Measurements from ENCODE around the gene SURF2.
A peak's percentile ranks its signal among the peaks of the same experiment; 100 is the strongest.
"Not testable (repeated sequence)": the region's sequence is repeated elsewhere in the genome, so short reads cannot be mapped to it uniquely, and the experiment has no call there.

SURF2 gene

GRCh38 chr9:133356391-133357091, at the start of gene SURF2, which contains the start of gene SURF1:
Gene SURF2, plus strand, starts transcription at chr9:133356550. Its CDS starts 43 bp downstream, at chr9:133356593.
Gene SURF1, minus strand, starts transcription at chr9:133356487. Its CDS starts 34 bp downstream, at chr9:133356453.
- peak; percentile 87 to 95 for DNase-seq

GRCh38 chr9:133307301-133307700, 49.0 kb upstream of the SURF2 start:
- DNase-seq: no peak

- no peak for DNase-seq
Observed at GRCh38 chr9:133309608-133310007, 46.7 kb upstream of the SURF2 start.

- DNase-seq: no peak
Observed at GRCh38 chr9:133315997-133316396, 40.4 kb upstream of the SURF2 start.

- not testable (repeated sequence) for DNase-seq
Observed at GRCh38 chr9:133317551-133317950, 38.8 kb upstream of the SURF2 start.

GRCh38 chr9:133320421-133320881, 35.9 kb upstream of the SURF2 start:
- no peak for DNase-seq

GRCh38 chr9:133321411-133321935, 34.9 kb upstream of the SURF2 start:
- DNase-seq: no peak

GRCh38 chr9:133322701-133323100, 33.6 kb upstream of the SURF2 start:
- no peak for DNase-seq

GRCh38 chr9:133323211-133323610, 33.1 kb upstream of the SURF2 start:
- DNase-seq: no peak

- DNase-seq: no peak
Observed at GRCh38 chr9:133323991-133324703, 32.2 kb upstream of the SURF2 start.

- DNase-seq: not testable (repeated sequence)
Observed at GRCh38 chr9:133327021-133327420, 29.3 kb upstream of the SURF2 start.

GRCh38 chr9:133327834-133328484, 28.4 kb upstream of the SURF2 start:
- no peak for DNase-seq

- DNase-seq: not testable (repeated sequence)
Observed at GRCh38 chr9:133329306-133330156, 26.8 kb upstream of the SURF2 start.

GRCh38 chr9:133331221-133331620, 25.1 kb upstream of the SURF2 start:
- DNase-seq: no peak

- DNase-seq: no peak
Observed at GRCh38 chr9:133331641-133332380, 24.5 kb upstream of the SURF2 start.

GRCh38 chr9:133332381-133332730, 24.0 kb upstream of the SURF2 start:
- no peak for DNase-seq

- DNase-seq: no peak
Observed at GRCh38 chr9:133333011-133333410, 23.3 kb upstream of the SURF2 start.

- DNase-seq: no peak
Observed at GRCh38 chr9:133333566-133333965, 22.8 kb upstream of the SURF2 start.

- DNase-seq: no peak
Observed at GRCh38 chr9:133334161-133334560, 22.2 kb upstream of the SURF2 start.

- not testable (repeated sequence) for DNase-seq
Observed at GRCh38 chr9:133334888-133335287, 21.5 kb upstream of the SURF2 start.

GRCh38 chr9:133335924-133336811, 20.2 kb upstream of the SURF2 start, which contains the start of gene SURF6:
Gene SURF6, minus strand, starts transcription at chr9:133336188. Its CDS starts 56 bp downstream, at chr9:133336132.
- peak; percentile 93 to 95 for DNase-seq
